Heart left ventricle (tissue), 16 donors: ENCODE data around the gene DNMT1. TPM values are rescaled to one million over a fixed set of nuclear protein-coding genes. Genes with fewer than 3 reads are reported as not detected.
A peak's percentile ranks its signal among the peaks of the same experiment; 100 is the strongest.

Source experiments
- ATAC-seq, 4 donors: fragments of 200-7000 bp; cut with Tn5 transposase; one replicate each; pipeline ENCODE4 v1.9.1; 2020 to 2022; ENCODE audit warnings: moderate library complexity in 4 of 4, mild to moderate bottlenecking in 3 of 4, moderate number of reproducible peaks in 1 of 4
- DNase-seq, 5 donors: peaks; one replicate each; pipeline ENCODE4 v3.0.0-alpha.2; 2020
- H3K27ac ChIP-seq, 12 donors: fragments of 200-600 bp; sonication (generic) in 4 of 12; one replicate each; pipeline versions ENCODE4 v1.5.0 to v1.8.0; 2016 to 2022; ENCODE audit warnings: mild to moderate bottlenecking in 2 of 12
- H3K27me3 ChIP-seq, 9 donors: fragments of 200-600 bp; sonication (generic) in 2 of 9; one replicate each; pipeline versions ENCODE4 v1.5.1 to v1.8.0; 2016 to 2022; ENCODE audit warnings: mild to moderate bottlenecking in 3 of 9
- H3K36me3 ChIP-seq, 9 donors: fragments of 200-600 bp; sonication (generic) in 2 of 9; one replicate each; pipeline versions ENCODE4 v1.5.0 to v1.8.0; 2018 to 2022; ENCODE audit warnings: mild to moderate bottlenecking in 2 of 9
- H3K4me1 ChIP-seq, 12 donors: fragments of 200-600 bp; sonication (generic) in 4 of 12; one replicate each; pipeline versions ENCODE4 v1.5.0 to v1.8.0; 2016 to 2022; ENCODE audit warnings: mild to moderate bottlenecking in 3 of 12
- H3K4me3 ChIP-seq, 12 donors: fragments of 200-600 bp; sonication (generic) in 4 of 12; one replicate each; pipeline versions ENCODE4 v1.5.0 to v1.8.0; 2017 to 2022; ENCODE audit warnings: mild to moderate bottlenecking in 9 of 12, moderate library complexity in 4 of 12
- H3K9me3 ChIP-seq, 12 donors: fragments of 200-600 bp; sonication (generic) in 4 of 12; one replicate each; pipeline versions ENCODE4 v1.5.0 to v1.8.0; 2016 to 2022; ENCODE audit warnings: mild to moderate bottlenecking in 1 of 12
- POLR2A ChIP-seq, 2 donors: fragments of 450-650 bp; IDR thresholded peaks; one replicate each; pipeline ENCODE4 v1.6.1; 2017; ENCODE audit warnings: antibody characterized with exemption in 2 of 2, mild to moderate bottlenecking in 2 of 2, moderate library complexity in 2 of 2
- WGBS, 4 donors: extraction: QIAGEN DNeasy Blood & Tissue Kit in 2 of 4; methylation state at CpG; one replicate each; pipeline versions ENCODE4 v1.1.5 to v1.1.7; 2013 to 2018; 5-methylcytosine and 5-hydroxymethylcytosine counted together
- intact Hi-C, 10 donors: fragments of 100-400 bp; cut with DNase I; formaldehyde crosslinking; loops; one replicate each; pipeline versions ENCODE4 v1.11.1 to v1.14.2; 2022
- polyA plus RNA-seq, 2 donors: library from polyadenylated mRNA; stranded (reverse); fragments of 200-250 nt; gene quantifications; one replicate each; pipeline ENCODE4 v1.2.3, GENCODE V29; 2013
- total RNA-seq, 9 donors: library from RNA; depleted of rRNA in 2 of 9; stranded (reverse); fragments of >200 nt in 2 of 9; fragmentation: NEBNext Ultra II Directional in 3 of 9; extraction: Animal tissue kit (Norgen Biotek cat#: 25700) in 3 of 9; gene quantifications; one replicate each; pipeline versions ENCODE4 v1.1.0 to v1.2.4, GENCODE V29; 2016 to 2023
- TF ChIP-seq, protein P1 (sequence below), 12 donors: fragments of 200-600 bp; sonication (generic) in 4 of 12; IDR thresholded peaks; one replicate each; pipeline versions ENCODE4 v1.5.0 to v1.8.0; 2018 to 2022; ENCODE audit warnings: antibody characterized with exemption in 12 of 12, mild to moderate bottlenecking in 5 of 12
- donor health status: ischemic (EF 13 %, LVEDD 7.1; RV severe dilation, severe dysfunction).
- donor health status: healthy with polysubstance abuse.
- donor health status: DM: no; HTN: yes; CAD: no.
- donor health status: DM: no; HTN: no; CAD: no.
- donor health status: ischemic (EF 25% LVEDD 6.9; RV normal size, moderate dysfunction).
- donor health status: ischemic (EF 25% LVEDD 5.7; RV mildly dilated, moderate dysfunction).
- donor health status: healthy.
- donor health status: DM: yes; HTN: yes; CAD: no.
- donor health status: ischemic (EF 35%, LVEDD 5.7; RV mildly dilated, moderate dysfunction).
- donor health status: nonischemic (EF 11% LVEDD 7.7; RV severe dilation, severe dysfunction).
- donor health status: DM: yes; HTN: yes; CAD: no.
- donor health status: PGD.
- donor health status: ischemic (EF 29% LVEDD 5.4; RV normal size, mild dysfunction).
- donor health status: nonischemic (EF 23%, LVEDD 6.1; RV moderate dilation, normal function).

Gene DNMT1
- total and polyA plus RNA-seq, 11 donors = 16.1 to 61.6 (median 25.0) TPM

DNA sequence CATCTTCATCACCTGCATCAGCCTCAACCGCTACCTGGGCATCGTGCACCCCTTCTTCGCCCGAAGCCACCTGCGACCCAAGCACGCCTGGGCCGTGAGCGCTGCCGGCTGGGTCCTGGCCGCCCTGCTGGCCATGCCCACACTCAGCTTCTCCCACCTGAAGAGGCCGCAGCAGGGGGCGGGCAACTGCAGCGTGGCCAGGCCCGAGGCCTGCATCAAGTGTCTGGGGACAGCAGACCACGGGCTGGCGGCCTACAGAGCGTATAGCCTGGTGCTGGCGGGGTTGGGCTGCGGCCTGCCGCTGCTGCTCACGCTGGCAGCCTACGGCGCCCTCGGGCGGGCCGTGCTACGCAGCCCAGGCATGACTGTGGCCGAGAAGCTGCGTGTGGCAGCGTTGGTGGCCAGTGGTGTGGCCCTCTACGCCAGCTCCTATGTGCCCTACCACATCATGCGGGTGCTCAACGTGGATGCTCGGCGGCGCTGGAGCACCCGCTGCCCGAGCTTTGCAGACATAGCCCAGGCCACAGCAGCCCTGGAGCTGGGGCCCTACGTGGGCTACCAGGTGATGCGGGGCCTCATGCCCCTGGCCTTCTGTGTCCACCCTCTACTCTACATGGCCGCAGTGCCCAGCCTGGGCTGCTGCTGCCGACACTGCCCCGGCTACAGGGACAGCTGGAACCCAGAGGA, 80.6 kb downstream of the DNMT1 start:
- WGBS, 4 donors = 79 to 92% (median 91%) methylated on average over 29 to 43 of the region's 43 CpGs
- Histone ChIP-seq H3K27ac (no peak overlapping the region), H3K4me3 (peak overlapping the region in 1 of 12 donors; percentile 40), H3K4me1 (peaks cover 0 to 45% (median 7%) of the 10 kb centered on the region in 12 donors), H3K27me3 (no peaks in the 10 kb centered on the region), H3K9me3 (no peaks in the 10 kb centered on the region), H3K36me3 (peaks cover 5 to 79% (median 64%) of the 10 kb centered on the region in 9 donors)
- ATAC-seq (peak in 2 of 4 donors; percentile 6 to 9), DNase-seq (no peak)
- no peak for TF ChIP-seq POLR2A (IDR thresholded peaks at IDR 0.05)
- TF ChIP-seq, protein P1, sequence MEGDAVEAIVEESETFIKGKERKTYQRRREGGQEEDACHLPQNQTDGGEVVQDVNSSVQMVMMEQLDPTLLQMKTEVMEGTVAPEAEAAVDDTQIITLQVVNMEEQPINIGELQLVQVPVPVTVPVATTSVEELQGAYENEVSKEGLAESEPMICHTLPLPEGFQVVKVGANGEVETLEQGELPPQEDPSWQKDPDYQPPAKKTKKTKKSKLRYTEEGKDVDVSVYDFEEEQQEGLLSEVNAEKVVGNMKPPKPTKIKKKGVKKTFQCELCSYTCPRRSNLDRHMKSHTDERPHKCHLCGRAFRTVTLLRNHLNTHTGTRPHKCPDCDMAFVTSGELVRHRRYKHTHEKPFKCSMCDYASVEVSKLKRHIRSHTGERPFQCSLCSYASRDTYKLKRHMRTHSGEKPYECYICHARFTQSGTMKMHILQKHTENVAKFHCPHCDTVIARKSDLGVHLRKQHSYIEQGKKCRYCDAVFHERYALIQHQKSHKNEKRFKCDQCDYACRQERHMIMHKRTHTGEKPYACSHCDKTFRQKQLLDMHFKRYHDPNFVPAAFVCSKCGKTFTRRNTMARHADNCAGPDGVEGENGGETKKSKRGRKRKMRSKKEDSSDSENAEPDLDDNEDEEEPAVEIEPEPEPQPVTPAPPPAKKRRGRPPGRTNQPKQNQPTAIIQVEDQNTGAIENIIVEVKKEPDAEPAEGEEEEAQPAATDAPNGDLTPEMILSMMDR (IDR thresholded peaks at IDR 0.05) = no peak
- intact Hi-C loops = loop anchor here in 7 of 10 donors (5.0 to 10.0 kb wide), 5 partner anchors 131 to 271 kb away; partner anchors contain the start of genes MRPL4 (in 2 of the 7), OLFM2 (in 2 of the 7) and TYK2 (in 1 of the 7)

DNA sequence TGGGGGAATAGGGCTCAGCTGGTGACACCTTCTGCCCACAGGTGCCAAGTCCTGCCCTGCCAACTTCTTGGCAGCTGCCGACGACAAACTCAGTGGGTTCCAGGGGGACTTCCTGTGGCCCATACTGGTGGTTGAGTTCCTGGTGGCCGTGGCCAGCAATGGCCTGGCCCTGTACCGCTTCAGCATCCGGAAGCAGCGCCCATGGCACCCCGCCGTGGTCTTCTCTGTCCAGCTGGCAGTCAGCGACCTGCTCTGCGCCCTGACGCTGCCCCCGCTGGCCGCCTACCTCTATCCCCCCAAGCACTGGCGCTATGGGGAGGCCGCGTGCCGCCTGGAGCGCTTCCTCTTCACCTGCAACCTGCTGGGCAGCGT, 81.2 kb downstream of the DNMT1 start:
- Histone ChIP-seq H3K9me3 (no peaks in the 10 kb centered on the region), H3K27me3 (no peaks in the 10 kb centered on the region), H3K36me3 (peaks cover 5 to 79% (median 68%) of the 10 kb centered on the region in 9 donors), H3K27ac (peak overlapping the region in 1 of 12 donors; percentile 86), H3K4me3 (peak overlapping the region in 1 of 12 donors; percentile 40), H3K4me1 (peaks cover 0 to 40% (median 1%) of the 10 kb centered on the region in 12 donors)
- TF ChIP-seq, protein P1 (IDR thresholded peaks at IDR 0.05) = no peak
- no peak for TF ChIP-seq POLR2A (IDR thresholded peaks at IDR 0.05)
- ATAC-seq (peak in 2 of 4 donors; percentile 2 to 3), DNase-seq (no peak)
- intact Hi-C loops = loop anchor here in 7 of 10 donors (5.0 to 10.0 kb wide), 5 partner anchors 131 to 271 kb away; partner anchors contain the start of genes MRPL4 (in 2 of the 7), OLFM2 (in 2 of the 7) and TYK2 (in 1 of the 7)
- WGBS, 4 donors = 70 to 81% (median 71%) methylated on average over 16 to 19 of the region's 19 CpGs

DNA sequence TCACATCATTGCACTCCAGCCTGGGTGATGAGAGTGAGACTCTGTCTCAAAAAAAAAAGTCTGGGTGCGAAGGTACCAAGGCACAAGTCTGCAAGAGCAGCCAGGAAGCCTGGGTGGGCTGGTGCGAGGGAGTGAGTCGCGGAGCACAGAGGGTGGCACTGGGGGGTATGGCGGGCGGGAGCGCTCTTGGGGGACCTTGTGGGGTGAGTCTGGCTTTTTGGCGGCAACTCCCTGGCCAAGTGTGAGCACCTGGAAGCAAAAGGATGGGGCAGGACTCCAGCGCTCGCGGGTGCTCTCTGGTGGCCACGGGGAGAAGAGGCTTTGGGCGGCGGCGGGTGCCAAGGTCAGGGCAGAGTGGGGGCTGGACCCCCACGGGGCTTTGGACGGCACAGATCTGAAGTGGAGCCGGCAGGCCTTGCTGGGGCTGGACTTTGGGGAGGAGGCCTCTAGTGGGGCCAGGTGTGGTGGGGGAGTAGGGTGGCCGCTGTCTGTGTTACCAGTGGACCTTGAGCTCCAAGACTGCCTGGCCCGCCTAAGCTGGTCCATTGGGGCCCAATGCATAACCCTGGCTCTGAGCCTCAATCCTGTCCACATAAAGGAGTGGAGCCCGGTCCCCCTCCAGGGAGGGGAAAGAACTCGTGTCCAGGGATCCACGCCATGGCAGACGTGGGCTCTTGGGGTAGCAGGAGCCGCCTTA, 81.7 kb downstream of the DNMT1 start:
- H3K4me3 ChIP-seq = peak overlapping the region in 1 of 12 donors; percentile 40

More for the DNA sequence above, 81.7 kb downstream of the DNMT1 start:
- ATAC-seq (peak in 3 of 4 donors; percentile 8 to 37 (median 34)), DNase-seq (peak in 1 of 5 donors; percentile 71)
- 28 to 37% (median 29%) methylated on average over 14 to 25 of the region's 25 CpGs for WGBS, 4 donors
- peak overlapping the region in 1 of 12 donors; percentile 86 for H3K27ac ChIP-seq
- no peaks in the 10 kb centered on the region for H3K9me3 ChIP-seq
- intact Hi-C loops = loop anchor here in 7 of 10 donors (5.0 to 10.0 kb wide), 5 partner anchors 132 to 272 kb away; partner anchors contain the start of genes MRPL4 (in 2 of the 7), OLFM2 (in 2 of the 7) and TYK2 (in 1 of the 7)
- no peaks in the 10 kb centered on the region for H3K27me3 ChIP-seq
- H3K36me3 ChIP-seq = peaks cover 7 to 79% (median 72%) of the 10 kb centered on the region in 9 donors
- TF ChIP-seq, protein P1 (IDR thresholded peaks at IDR 0.05) = peak; percentile 34 to 60 (median 46)
- no peak for TF ChIP-seq POLR2A (IDR thresholded peaks at IDR 0.05)
- H3K4me1 ChIP-seq = peaks cover 0 to 37% (median 0%) of the 10 kb centered on the region in 12 donors
